GM19043 (cell line): ENCODE results near the gene SERPINE1.
A peak's percentile ranks its signal among the peaks of the same experiment; 100 is the strongest.

Source experiments
- ATAC-seq: cut with Tn5 transposase; IDR thresholded peaks from one replicate; pipeline ENCODE4 v1.9.1; 2021; ENCODE audit warnings: low read depth; ENCODE audit not compliant: unreplicated experiment

Gene SERPINE1

DNA sequence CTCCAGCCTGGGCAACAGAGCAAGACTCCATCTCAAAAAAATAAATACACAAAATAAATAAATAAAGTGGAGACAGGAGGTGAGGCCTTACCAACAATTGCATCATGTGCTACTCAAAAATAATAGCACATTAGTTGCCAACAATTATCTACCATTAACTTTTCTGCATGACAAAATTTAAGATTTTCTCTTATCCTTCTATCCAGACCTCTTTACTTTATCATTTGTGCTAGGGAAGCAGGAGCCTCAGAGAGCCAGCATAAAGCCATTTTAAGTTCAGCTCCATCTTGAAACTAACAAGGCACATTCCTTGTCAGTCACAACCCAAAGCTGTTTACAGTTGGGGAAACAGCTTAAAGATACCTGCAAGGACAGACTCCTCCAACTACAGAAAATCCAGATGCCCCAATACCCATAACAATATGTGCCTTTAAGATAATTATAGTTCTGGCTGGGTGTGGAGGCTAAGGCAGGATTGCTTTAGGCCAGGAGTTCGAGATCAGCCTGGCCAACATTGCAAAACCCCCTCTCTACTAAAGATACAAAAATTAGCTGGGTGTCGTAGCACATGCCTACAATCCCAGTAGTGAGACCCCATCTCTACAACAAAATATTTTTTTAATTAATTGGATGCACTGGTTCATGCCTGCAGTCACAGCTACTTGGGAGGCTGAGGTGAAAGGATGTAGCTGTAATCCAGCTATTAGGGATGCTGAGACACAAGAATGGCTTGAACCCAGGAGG lies 25.2 kb downstream of the SERPINE1 start:
- ATAC-seq, result no peak

DNA sequence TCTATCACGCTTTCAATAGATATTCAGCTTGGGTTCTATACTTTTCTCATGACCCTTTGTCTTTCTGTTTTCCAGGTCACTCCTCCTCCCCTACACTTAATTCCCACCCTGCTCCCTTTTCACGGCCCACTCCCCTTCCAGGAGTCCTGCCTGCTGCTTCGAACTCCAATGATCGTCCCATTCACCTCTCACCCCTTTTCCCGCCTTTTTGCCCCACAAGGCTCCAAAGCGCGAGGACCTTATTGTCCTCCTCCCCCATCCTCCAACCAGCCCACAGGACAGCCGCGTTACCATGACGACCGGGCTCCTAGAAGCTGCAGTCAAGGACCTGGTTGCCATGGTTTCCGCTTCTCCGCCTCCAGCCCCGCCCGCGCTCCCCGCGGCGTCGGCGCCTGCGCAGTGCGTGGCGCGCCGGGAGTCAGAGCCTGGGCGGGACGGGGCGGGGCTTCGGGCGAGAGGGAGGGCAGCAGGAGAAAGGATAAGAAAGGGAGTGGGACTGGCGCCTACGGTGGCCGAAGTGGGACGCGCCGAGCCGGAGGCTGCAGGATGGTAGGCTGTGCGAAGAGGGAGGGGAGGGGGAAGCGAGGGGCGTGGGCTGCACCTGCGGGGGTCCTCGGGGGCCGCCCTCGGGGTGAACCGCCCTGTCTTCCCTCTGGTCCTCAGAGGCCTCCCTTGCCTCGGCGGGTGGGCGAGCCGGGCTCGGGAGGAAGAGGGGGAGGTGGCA lies 27.2 kb downstream of the SERPINE1 start, which contains the start of gene AP1S1:
Gene AP1S1, plus strand, starts transcription at position 508 of the 724 bp plus-strand sequence. Its CDS starts 39 bp downstream, at position 547.
- peak; percentile 68 for ATAC-seq

DNA sequence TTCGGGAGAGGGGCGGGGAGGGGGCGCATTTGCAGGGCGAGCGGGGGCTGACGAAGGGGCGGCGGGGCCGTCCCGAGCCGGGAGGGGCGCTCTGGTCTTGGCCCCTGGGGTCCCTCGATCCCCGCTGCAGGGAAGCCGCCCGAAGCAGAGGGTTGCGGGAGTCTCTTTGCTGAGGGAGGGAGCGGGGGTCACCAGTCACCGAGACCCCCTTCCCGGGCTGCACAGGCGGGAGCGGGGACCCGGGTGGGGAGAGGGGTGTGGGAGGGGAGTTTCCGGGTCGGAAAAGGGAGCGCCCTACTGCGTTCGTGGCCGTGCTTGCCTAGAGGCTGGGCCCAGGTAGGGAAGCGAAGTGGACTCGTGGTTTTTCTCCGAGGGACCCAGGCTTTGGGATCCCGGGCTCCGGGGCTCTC lies 27.8 kb downstream of the SERPINE1 start:
- no peak for ATAC-seq

DNA sequence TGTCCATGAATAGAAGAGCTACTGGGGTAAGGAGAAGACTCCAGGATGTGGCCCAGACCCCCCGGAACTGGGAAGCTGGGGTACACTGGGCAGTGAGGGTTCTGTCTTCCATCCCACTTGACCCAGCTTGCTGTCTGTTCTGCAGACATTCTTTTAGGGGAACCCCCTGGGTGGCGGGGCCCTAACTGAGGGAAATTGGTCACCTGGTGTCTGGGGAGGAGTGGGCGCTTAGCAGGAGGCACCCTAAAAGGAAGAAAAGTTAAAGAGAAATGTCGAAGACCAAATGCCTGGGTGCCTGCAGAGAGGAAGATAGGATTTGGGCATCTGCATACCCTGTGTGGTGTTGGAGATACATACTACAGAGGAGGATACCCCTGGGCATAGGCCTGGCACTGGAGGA lies 28.4 kb downstream of the SERPINE1 start:
- ATAC-seq, result no peak

DNA sequence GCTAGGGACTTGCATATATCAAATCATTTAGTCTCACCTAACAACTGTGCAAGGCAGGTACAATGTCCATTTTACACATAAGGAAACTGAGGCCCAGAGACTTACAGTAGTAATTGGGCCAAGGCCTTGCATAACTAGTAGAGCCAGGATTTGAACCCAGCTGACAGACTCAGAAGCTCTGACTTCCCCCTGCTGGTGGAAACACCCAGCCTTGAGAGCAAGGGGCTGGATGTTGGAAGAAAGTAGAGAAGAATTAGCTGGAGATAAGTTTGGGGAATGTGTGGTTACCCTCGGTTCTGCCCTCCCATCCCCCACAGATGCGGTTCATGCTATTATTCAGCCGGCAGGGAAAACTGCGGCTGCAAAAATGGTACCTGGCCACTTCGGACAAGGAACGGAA lies 29.4 kb downstream of the SERPINE1 start:
- ATAC-seq, result no peak

DNA sequence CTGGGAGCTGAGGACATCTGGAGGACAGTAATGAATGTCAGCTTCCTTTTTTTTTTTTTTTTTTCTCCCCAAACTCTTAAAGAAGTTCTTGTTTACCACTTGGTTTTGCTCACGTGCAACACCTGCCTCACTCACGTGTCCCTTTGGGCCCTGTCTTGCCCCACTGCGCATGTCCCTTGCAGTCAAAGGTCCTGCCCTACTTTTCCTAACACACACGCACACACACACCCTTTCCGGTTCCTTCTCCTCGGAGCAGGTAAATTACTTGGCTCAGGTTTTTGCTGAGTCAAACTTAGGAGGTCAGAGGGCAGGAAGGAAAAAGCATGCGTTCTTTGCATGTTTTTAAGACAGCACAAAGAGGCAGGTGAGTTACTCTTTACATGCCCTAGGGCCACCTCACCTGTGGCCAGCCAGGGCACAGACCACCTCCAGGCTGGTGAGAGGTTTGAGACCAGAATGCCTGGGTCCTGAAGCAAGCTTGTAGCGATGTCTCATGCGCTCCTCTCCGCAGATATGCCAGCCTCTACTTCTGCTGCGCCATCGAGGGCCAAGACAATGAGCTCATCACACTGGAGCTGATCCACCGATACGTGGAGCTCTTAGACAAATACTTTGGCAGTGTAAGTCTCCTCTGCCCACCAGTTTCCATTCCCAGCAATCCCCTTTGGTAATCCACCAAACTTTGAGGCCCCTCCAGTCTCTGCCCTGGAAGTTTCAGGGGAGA lies 30.1 kb downstream of the SERPINE1 start:
- ATAC-seq, result no peak

DNA sequence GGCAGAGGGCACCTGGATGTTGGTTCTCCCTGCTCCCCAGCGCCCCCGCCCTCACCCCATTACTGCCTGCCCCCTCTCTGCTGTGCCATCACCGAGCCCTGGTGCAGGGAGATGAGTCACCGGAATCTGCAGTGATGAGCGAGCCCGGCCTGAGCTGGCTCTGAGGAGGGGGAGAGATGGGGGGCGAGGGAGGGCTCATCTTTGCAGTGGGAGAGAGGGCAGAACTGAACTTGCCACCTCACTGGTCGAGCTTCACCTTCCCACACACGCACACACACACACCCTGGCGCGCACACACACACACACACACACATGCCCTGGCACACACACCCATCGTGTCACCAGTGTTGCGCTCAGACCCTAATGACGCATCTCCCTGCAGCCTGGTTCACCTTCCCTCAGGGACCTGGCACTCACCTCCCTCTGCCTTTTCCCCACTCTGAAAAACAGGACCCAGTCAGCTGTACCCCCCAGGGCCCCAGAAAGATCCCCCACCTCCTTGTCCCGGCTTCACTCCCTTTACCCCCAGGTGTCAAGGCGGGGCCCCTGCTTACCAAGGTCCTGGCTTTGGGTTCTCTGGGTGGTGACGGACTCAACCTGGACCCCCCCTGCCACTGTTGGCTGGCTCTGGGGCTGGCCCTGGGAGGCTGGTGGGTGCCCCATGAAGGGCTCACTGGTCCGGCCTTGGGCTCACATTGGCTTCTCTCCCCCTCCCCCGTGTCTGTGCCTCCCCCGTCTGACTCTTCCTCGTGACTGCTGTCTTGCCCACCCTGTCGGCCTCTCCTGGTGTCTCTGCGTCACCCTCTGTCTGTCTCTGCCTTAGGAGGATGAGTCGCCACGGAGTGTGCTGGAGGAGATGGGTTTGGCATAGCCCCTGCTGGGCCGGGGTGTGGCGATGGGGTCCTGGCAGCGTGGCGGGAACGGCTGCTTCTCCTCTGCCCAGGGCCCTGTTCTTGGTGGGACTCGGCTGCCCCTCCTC lies 33.1 kb downstream of the SERPINE1 start:
- no peak for ATAC-seq

DNA sequence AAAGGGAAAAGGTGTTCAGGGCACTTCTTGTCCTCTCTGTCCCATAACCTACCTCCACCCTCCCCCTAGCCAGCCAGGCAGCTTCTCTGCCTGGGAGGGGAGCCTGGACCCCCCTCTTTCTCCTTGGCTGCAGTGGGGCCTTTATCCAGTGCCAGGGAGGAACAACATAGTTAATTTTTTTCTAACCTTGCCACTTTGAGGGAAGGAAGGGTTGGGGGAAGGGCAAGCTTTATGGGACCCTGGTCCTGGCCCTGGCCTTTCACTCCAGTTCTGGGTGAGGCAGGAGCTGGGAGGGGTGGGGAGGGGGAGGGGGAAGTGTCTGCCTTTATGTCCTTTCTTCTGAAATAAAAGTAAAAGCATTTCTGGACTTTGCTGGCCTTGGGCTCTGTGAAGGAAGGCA lies 34.0 kb downstream of the SERPINE1 start:
- no peak for ATAC-seq

DNA sequence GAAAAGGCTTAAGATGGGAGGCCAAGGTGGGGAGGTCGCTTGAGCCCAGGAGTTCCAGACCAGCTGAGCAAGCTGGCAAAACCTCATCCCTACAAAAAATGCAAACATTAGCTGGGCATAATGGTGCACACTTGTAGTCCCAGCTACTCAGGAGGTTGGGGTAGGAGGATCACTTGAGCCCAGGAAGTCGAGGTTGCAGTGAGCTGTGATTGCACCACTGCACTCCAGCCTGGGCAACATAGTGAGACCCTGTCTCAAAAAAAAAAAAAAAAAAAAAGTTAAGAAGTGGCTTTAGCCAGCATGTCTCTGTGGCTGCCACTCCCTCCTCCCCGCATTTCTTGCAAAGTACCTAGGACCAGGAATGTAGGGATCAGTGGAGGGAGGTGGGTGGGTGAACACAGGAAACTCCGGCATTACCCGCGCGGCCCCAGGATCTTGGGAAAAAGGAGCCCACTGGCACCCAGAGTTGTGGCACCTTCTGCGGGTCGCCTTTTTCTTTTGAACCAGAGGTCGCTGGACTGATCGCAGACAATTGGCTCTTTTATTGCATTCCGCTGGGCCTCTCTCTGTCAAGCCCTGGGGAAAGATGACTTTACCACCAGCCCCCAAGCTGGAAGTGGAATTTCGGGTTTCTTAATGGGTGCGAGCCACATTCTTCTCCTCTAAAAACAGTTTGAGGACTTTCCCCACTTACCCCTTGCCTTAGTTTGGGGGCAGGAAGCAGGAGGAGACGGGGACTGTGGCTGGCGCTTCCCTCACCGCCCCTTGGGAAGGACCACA lies 35.0 kb downstream of the SERPINE1 start:
- no peak for ATAC-seq

DNA sequence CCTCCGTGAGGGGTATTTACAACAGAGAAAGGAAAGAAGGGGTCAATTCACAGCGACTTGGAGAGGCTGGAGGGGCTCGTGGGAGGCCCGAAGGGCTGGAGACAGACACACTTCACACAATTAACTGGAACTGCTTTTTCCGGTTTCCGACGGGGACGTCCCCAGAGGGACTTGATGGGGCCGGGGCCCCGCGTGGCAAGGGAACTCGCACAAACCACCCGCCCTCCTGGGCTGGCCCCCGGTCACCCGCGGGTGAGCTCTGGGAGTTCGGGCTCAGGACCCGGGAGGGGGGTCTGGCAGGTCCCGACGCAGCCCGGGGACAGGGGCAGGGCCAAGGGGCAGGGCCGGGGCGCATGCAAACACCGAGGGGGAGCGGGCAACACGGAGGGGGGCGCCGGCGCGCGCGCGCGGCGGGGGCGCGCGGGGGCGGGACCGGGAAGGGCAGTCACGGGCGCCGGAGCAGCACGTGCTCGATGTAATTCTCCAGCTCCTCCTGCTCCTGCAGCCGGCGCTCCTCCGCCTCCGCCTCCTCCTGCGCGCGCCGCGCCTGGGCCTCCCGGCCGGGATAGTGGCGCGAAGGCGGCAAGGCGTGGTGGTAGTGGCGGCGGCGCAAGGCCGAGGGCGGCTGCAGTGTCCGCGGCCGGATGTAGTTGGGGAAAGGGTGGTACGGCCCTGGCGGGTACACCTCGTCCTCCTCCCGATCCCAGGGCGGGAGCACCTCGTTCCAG lies 35.8 kb downstream of the SERPINE1 start:
- no peak for ATAC-seq

DNA sequence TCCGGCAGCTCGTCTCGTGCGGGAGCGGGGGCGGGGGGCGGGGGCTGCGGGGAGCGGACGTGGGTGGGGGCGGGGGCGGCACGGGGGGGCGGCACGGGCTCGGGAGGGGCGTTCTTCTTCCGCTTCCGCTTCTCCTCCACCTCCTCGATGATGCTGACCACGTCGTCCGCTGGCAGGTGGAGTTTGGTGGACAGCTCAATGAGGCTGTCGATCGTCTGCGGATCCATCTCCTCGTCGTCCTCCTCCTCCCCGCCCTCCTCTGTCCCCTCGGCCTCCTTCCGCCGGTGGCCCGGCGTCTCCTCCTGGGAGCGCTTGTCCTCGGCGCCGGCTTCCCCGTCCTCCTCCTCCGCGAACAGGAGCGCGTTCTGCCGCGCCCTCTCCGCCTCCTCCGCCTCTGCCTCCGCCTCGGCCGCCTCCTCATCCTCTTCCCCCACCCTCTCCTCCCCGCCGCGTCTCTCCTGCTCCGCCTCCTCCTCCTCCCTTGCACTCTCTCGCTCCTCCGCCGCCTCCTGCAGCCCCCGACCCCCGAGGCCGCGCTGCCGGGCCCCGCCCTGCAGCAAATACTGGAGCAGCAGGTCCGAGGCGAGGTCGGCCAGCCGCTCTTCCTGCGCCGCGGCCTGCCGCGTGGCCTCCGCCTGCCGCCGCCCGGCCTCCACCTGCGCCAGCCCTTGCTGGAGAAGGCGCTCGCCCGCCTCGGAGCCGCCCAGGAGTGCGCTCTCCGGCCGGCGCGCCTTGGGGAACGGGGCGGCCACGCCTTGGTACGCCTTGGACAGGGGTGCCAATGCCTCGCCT lies 36.6 kb downstream of the SERPINE1 start:
- ATAC-seq, result no peak

DNA sequence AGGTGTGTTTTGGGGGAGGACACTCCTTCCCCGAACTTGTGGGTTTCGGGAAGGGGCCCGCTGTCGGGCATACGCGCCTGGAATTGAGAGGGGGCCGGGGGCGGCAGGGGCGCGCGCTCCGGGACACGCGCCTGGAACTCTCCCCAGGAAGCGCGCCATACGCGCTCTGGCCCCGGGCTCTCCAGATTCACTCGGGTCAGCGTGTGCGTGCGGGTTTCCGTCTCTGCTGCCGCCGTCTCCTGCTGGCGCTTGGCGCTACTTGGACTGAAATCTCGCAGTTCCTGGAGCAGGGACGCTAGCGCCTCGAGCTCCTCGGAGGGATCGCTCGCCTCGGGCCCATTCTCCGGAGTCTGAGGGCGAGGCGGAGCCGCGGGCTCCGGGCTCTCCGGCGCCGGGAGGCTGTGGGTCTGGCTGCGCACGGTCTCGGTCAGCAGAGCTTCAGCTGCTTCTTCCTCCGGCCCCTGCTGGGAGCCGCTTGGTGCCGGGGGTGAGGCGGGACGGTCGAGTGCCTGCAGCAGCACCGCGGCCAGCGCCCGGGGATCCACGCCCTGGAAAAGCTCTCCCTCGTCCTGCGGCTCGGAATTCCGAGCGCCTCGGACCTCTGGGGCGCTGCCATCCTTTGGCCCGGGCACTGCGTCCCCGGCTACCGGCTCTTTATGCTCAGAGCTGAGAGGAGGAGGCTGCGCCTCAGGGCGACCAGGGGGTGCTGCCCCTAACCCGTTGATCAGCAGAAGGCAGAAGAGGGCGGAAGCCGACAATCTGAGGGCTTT lies 37.4 kb downstream of the SERPINE1 start:
- no peak for ATAC-seq

DNA sequence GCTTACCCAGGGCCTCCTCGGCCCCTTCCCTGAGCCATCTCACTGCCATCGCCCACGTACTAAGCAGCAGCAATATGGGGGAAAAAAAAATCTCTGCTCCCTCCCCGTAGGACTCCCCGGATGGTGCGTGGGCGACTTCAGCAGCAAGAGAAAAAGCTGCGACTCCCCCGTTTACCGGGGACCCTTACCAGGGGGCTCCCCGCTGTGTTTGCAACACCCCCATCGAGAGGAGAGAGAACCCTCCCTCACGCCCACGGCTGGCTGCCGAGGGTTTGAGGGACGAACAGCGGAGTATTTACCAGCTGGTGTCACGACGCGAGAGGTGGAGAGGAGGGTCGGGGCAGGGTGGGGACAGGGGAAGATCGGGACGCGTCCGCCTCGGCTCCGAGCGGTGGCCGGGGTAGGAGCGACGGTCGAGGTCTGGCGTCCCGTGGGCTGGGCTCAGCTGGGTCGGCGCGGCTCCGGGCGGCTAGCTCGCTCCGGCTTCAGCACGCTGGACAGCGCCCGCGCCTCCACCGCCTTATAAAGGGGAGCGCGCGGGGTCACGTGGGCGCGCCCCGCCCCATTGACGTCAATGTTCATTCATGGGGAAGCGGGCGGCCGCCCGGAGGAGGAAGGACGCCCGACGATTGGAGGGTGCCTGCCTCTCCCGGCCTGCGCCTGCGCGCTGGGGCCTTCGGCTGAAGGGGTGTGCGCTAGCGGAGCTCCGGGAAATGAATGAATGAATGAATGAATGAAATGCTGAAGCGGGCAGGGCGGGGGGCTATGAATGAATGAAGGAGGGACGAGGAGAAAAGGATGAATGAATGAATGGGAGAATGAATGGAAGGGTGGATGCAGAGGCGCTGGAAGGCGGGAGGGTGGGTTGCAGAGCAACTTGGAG lies 38.4 kb downstream of the SERPINE1 start, which contains the start of gene VGF:
Gene VGF, minus strand, starts transcription at position 495 of the 883 bp plus-strand sequence. CDS start 726 bp downstream, outside the sequence.
- peak; percentile 80 for ATAC-seq

DNA sequence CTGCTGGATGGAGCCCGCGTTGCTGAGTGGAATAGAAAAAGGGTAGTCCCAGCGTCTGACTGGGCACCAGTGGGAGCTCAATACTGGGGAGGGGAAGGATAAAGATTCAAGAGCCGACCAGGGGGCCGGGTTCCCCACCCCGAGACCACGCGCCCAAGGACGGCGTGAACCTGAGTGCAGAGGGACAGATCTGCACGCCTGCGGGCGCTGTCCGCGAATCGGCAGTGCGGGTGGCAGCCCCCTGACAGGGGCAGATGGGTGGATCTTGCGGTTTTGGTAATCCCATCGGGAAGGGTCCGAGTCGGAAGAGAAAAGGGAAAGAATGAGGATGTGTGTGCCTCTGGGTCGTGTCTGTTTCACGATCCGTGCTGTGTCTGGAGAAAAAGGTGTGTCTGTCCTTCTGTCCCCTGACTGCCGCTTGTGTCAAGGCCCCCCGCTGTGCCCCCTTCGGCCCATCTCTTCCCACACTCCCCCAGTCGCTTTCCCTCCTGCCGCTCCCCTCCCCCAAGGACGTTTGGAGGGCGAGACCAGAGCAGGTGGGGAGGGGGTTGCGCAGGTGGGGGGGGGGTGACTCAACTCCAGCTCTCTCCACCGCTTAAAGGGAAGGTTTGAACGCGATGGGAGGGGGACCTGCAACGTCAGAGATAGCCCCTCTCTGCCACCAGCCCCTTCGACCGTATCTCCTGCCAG lies 39.2 kb downstream of the SERPINE1 start:
- no peak for ATAC-seq

DNA sequence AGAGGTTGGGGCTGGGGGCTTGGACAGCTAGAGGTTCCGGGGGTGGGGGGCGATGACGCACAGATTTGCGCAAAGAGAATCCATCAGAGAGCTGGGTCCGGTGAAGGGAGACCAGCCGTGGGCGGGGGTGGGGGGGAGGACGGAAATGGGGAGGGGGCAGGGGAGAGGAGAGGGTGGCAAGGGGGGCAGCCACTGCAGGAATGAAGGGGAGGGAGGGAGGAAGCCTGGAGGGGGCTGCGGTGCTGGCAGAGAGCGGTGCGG lies 39.7 kb downstream of the SERPINE1 start:
- no peak for ATAC-seq
